AG04450 (cell line): ENCODE data around the gene IGF2R. TPM values are rescaled to one million over a fixed set of nuclear protein-coding genes. Genes with fewer than 3 reads are reported as not detected.

Experiments used
- CTCF ChIA-PET: fragments of 300-600, 350-600 bp; formaldehyde crosslinking; extraction: SDS; loops from one replicate; lab custom pipeline; 2022; ENCODE audit warnings: antibody characterized with exemption, inconsistent platforms; lab: Charles Lee
- POLR2A ChIA-PET: fragments of 350-600 bp; formaldehyde crosslinking; extraction: SDS; loops from one replicate; lab custom pipeline; 2021; ENCODE audit warnings: antibody characterized with exemption, inconsistent platforms; lab: Yijun Ruan, JAX
- DNase-seq: peaks from one replicate; pipeline ENCODE4 v3.0.0-alpha.2; 2011; ENCODE audit warnings: low read depth, low spot score
- H3K27ac ChIP-seq: one replicate; pipeline ENCODE4 v1.5.1; 2012; ENCODE audit warnings: low read depth, low read length, control low read depth
- H3K27me3 ChIP-seq: one replicate; pipeline ENCODE4 v1.6.0; 2012; ENCODE audit warnings: low read length; ENCODE audit not compliant: control insufficient read depth, insufficient read depth
- H3K4me3 ChIP-seq: 2 replicates; pipeline ENCODE4 v1.5.1; 2011; ENCODE audit warnings: mild to moderate bottlenecking, low read depth, low read length, control low read depth
- H3K9me3 ChIP-seq: 2 replicates; pipeline ENCODE4 v1.5.1; 2012; ENCODE audit warnings: low read length; ENCODE audit not compliant: control insufficient read depth, insufficient read depth
- polyA plus RNA-seq: library from polyadenylated mRNA; depleted of rRNA; stranded (reverse); fragments of >200 nt; gene quantifications from 2 replicates; pipeline ENCODE4 v1.2.3, GENCODE V29; 2011
- TF ChIP-seq, protein P1 (sequence below): IDR thresholded peaks from 2 replicates; pipeline ENCODE4 v1.5.1; 2011; ENCODE audit warnings: low read depth, low read length, control low read depth, inconsistent platforms

Gene IGF2R
- polyA plus RNA-seq, 1 experiment: 40.9 TPM

- Histone ChIP-seq H3K9me3 (no peaks in the 10 kb centered on the region), H3K4me3 (no peak overlapping the region), H3K27me3 (no peaks in the 10 kb centered on the region), H3K27ac (no peak overlapping the region)
- TF ChIP-seq, protein P1, sequence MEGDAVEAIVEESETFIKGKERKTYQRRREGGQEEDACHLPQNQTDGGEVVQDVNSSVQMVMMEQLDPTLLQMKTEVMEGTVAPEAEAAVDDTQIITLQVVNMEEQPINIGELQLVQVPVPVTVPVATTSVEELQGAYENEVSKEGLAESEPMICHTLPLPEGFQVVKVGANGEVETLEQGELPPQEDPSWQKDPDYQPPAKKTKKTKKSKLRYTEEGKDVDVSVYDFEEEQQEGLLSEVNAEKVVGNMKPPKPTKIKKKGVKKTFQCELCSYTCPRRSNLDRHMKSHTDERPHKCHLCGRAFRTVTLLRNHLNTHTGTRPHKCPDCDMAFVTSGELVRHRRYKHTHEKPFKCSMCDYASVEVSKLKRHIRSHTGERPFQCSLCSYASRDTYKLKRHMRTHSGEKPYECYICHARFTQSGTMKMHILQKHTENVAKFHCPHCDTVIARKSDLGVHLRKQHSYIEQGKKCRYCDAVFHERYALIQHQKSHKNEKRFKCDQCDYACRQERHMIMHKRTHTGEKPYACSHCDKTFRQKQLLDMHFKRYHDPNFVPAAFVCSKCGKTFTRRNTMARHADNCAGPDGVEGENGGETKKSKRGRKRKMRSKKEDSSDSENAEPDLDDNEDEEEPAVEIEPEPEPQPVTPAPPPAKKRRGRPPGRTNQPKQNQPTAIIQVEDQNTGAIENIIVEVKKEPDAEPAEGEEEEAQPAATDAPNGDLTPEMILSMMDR: no peak
- CTCF ChIA-PET: interaction anchor here (0.9 to 7.7 kb wide), 3 partner anchors 221 to 449 kb away, joined by 3 to 186 read pairs (median 3); no protein-coding TSS in a partner anchor
- POLR2A ChIA-PET: no interaction called here
- DNase-seq: no peak
Observed at GRCh38 chr6:160084198-160084776, 115.4 kb downstream of the IGF2R start.

GRCh38 chr6:160085226-160085625 is 116.3 kb downstream of the IGF2R start:
- CTCF ChIA-PET: interaction anchor here (1.2 to 7.7 kb wide), 2 partner anchors 371 to 448 kb away, joined by 3 to 186 read pairs; no protein-coding TSS in a partner anchor
- H3K27ac ChIP-seq: no peak overlapping the region
- POLR2A ChIA-PET: no interaction called here
- H3K4me3 ChIP-seq: no peak overlapping the region
- H3K27me3 ChIP-seq: no peaks in the 10 kb centered on the region
- H3K9me3 ChIP-seq: no peaks in the 10 kb centered on the region
- no peak for DNase-seq
- TF ChIP-seq, protein P1: no peak

- POLR2A ChIA-PET: no interaction called here
- CTCF ChIA-PET: interaction anchor here (1.3 to 7.7 kb wide), 3 partner anchors 11 to 434 kb away, joined by 3 to 186 read pairs (median 4); no protein-coding TSS in a partner anchor
- TF ChIP-seq, protein P1: no peak
- Histone ChIP-seq H3K9me3 (no peaks in the 10 kb centered on the region), H3K27ac (no peak overlapping the region), H3K4me3 (no peak overlapping the region), H3K27me3 (no peaks in the 10 kb centered on the region)
- DNase-seq: no peak
Observed at GRCh38 chr6:160085713-160086505, 117.0 kb downstream of the IGF2R start.

DNA sequence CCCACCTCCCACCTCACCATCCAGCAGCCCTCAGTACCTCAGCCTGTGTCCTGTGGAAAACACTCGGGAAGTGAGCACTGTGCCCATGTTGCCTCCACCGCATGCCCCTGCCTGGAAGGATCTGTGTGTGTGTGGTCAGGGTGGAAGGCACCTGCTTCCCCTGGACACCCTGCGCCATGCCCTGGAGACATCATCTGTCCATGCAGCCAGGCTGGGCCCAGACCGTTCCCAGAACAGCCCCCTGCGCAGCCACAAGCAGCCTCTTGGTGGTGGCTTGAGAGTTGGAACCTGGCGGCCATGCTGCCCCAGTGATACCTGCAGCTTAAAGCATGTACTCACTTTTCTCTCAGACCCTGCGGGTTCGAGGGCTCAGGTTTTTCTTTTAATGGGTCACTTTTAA is 117.9 kb downstream of the IGF2R start:
- Histone ChIP-seq H3K27ac (no peak overlapping the region), H3K4me3 (no peak overlapping the region), H3K9me3 (no peaks in the 10 kb centered on the region), H3K27me3 (no peaks in the 10 kb centered on the region)
- TF ChIP-seq, protein P1: no peak
- POLR2A ChIA-PET: no interaction called here
- CTCF ChIA-PET: interaction anchor here (1.0 to 7.7 kb wide), 6 partner anchors 10 to 447 kb away, joined by 3 to 186 read pairs (median 16); no protein-coding TSS in a partner anchor
- DNase-seq: no peak
